Memory B cell (primary cell): ENCODE measurements around the gene TMEM107.
"Not testable (repeated sequence)": the region's sequence is repeated elsewhere in the genome, so short reads cannot be mapped to it uniquely, and the experiment has no call there.

ENCODE experiments used
- ATAC-seq: fragments of 150-1000 bp; cut with Tn5 transposase; 2 replicates; pipeline ENCODE4 v1.10.0; 2021; ENCODE audit warnings: low read depth, mild to moderate bottlenecking, moderate library complexity
- DNase-seq, 2 donors: peaks; one replicate each; pipeline ENCODE4 v3.0.0; 2022; ENCODE audit warnings: low spot score in 2 of 2
- H3K27ac Mint-ChIP-seq: one replicate; pipeline ENCODE4 v1.8.0; 2022; ENCODE audit warnings: mild to moderate bottlenecking, moderate library complexity, mixed read lengths
- H3K27me3 Mint-ChIP-seq: one replicate; pipeline ENCODE4 v1.8.0; 2022; ENCODE audit warnings: mixed read lengths
- H3K36me3 Mint-ChIP-seq: one replicate; pipeline ENCODE4 v1.8.0; 2022; ENCODE audit warnings: mild to moderate bottlenecking, mixed read lengths
- H3K4me1 Mint-ChIP-seq: one replicate; pipeline ENCODE4 v1.8.0; 2022; ENCODE audit warnings: mixed read lengths
- H3K4me3 Mint-ChIP-seq: one replicate; pipeline ENCODE4 v1.8.0; 2022; ENCODE audit warnings: mild to moderate bottlenecking, moderate library complexity, mixed read lengths
- H3K9me3 Mint-ChIP-seq: one replicate; pipeline ENCODE4 v1.8.0; 2022; ENCODE audit warnings: mixed read lengths

TMEM107 gene

GRCh38 chr17:8185582-8186445 lies 9.6 kb upstream of the TMEM107 start:
- no peaks in the 10 kb centered on the region for H3K36me3 Mint-ChIP-seq
- H3K4me1 Mint-ChIP-seq: peaks cover 7% of the 10 kb centered on the region
- H3K4me3 Mint-ChIP-seq: no peak overlapping the region
- ATAC-seq: peak; percentile 13
- peak; percentile 94 to 99 for DNase-seq
- no peaks in the 10 kb centered on the region for H3K27me3 Mint-ChIP-seq
- no peak overlapping the region for H3K27ac Mint-ChIP-seq
- no peaks in the 10 kb centered on the region for H3K9me3 Mint-ChIP-seq

- no peaks in the 10 kb centered on the region for H3K9me3 Mint-ChIP-seq
- H3K4me3 Mint-ChIP-seq: peak overlapping the region; percentile 92
- no peak for DNase-seq
- no peaks in the 10 kb centered on the region for H3K36me3 Mint-ChIP-seq
- no peak for ATAC-seq
- H3K27me3 Mint-ChIP-seq: no peaks in the 10 kb centered on the region
- H3K4me1 Mint-ChIP-seq: peaks cover 37% of the 10 kb centered on the region
- H3K27ac Mint-ChIP-seq: peak overlapping the region; percentile 80
These were observed 985 bp upstream of the TMEM107 start for GRCh38 chr17:8176998-8177731.

GRCh38 chr17:8175795-8176196 lies 384 bp downstream of the TMEM107 start:
- peaks cover 34% of the 10 kb centered on the region for H3K4me1 Mint-ChIP-seq
- no peaks in the 10 kb centered on the region for H3K36me3 Mint-ChIP-seq
- H3K27me3 Mint-ChIP-seq: no peaks in the 10 kb centered on the region
- H3K4me3 Mint-ChIP-seq: peak overlapping the region; percentile 92
- DNase-seq (no peak), ATAC-seq (no peak)
- H3K9me3 Mint-ChIP-seq: no peaks in the 10 kb centered on the region
- H3K27ac Mint-ChIP-seq: peak overlapping the region; percentile 80

GRCh38 chr17:8173871-8174322 lies 2.3 kb downstream of the TMEM107 start:
- Mint-ChIP-seq H3K27me3 (no peaks in the 10 kb centered on the region), H3K36me3 (no peaks in the 10 kb centered on the region), H3K9me3 (no peaks in the 10 kb centered on the region), H3K4me1 (peaks cover 33% of the 10 kb centered on the region), H3K27ac (peak overlapping the region; percentile 100), H3K4me3 (peak overlapping the region; percentile 92)
- DNase-seq (no peak), ATAC-seq (no peak)

- Mint-ChIP-seq H3K4me3 (peak overlapping the region; percentile 92), H3K36me3 (no peaks in the 10 kb centered on the region), H3K27me3 (no peaks in the 10 kb centered on the region), H3K4me1 (peaks cover 33% of the 10 kb centered on the region), H3K9me3 (no peaks in the 10 kb centered on the region), H3K27ac (peak overlapping the region; percentile 100)
- DNase-seq (peak; percentile 77 to 89), ATAC-seq (peak; percentile 82)
These were observed 2.9 kb downstream of the TMEM107 start for GRCh38 chr17:8173056-8173870.

GRCh38 chr17:8170186-8170585 lies 6.0 kb downstream of the TMEM107 start:
- not testable (repeated sequence) for H3K4me3 Mint-ChIP-seq, DNase-seq, ATAC-seq, H3K27me3 Mint-ChIP-seq, H3K36me3 Mint-ChIP-seq, H3K27ac Mint-ChIP-seq, H3K9me3 Mint-ChIP-seq
- peaks cover 21% of the 10 kb centered on the region for H3K4me1 Mint-ChIP-seq

- DNase-seq: no peak
- peaks cover 12% of the 10 kb centered on the region for H3K4me1 Mint-ChIP-seq
- no peak overlapping the region for H3K27ac Mint-ChIP-seq
These were observed 8.7 kb downstream of the TMEM107 start for GRCh38 chr17:8167526-8167925.

GRCh38 chr17:8166731-8167130 lies 9.4 kb downstream of the TMEM107 start:
- peaks cover 12% of the 10 kb centered on the region for H3K4me1 Mint-ChIP-seq
- no peaks in the 10 kb centered on the region for H3K9me3 Mint-ChIP-seq
- H3K4me3 Mint-ChIP-seq: no peak overlapping the region
- no peak overlapping the region for H3K27ac Mint-ChIP-seq
- ATAC-seq (no peak), DNase-seq (no peak)
- H3K27me3 Mint-ChIP-seq: no peaks in the 10 kb centered on the region
- no peaks in the 10 kb centered on the region for H3K36me3 Mint-ChIP-seq

More at GRCh38 chr17:8167526-8167925, 8.7 kb downstream of the TMEM107 start:
- Mint-ChIP-seq H3K9me3 (no peaks in the 10 kb centered on the region), H3K36me3 (no peaks in the 10 kb centered on the region), H3K27me3 (no peaks in the 10 kb centered on the region), H3K4me3 (no peak overlapping the region)
- no peak for ATAC-seq

GRCh38 chr17:8164815-8165131 lies 11.4 kb downstream of the TMEM107 start:
- Mint-ChIP-seq H3K4me3 (no peak overlapping the region), H3K4me1 (peaks cover 31% of the 10 kb centered on the region), H3K27me3 (no peaks in the 10 kb centered on the region), H3K27ac (no peak overlapping the region), H3K36me3 (peaks cover 10% of the 10 kb centered on the region), H3K9me3 (no peaks in the 10 kb centered on the region)
- no peak for ATAC-seq
- no peak for DNase-seq

- peaks cover 33% of the 10 kb centered on the region for H3K4me1 Mint-ChIP-seq
- ATAC-seq (no peak), DNase-seq (peak in 1 of 2 donors; percentile 22)
- H3K4me3 Mint-ChIP-seq: peak overlapping the region; percentile 98
- H3K36me3 Mint-ChIP-seq: peaks cover 10% of the 10 kb centered on the region
- no peaks in the 10 kb centered on the region for H3K27me3 Mint-ChIP-seq
- no peaks in the 10 kb centered on the region for H3K9me3 Mint-ChIP-seq
- H3K27ac Mint-ChIP-seq: peak overlapping the region; percentile 98
These were observed 12.0 kb downstream of the TMEM107 start for GRCh38 chr17:8163978-8164814.

GRCh38 chr17:8162997-8163977 lies 12.9 kb downstream of the TMEM107 start:
- Mint-ChIP-seq H3K4me1 (peaks cover 38% of the 10 kb centered on the region), H3K27me3 (no peaks in the 10 kb centered on the region), H3K4me3 (peak overlapping the region; percentile 98), H3K36me3 (peaks cover 10% of the 10 kb centered on the region), H3K9me3 (no peaks in the 10 kb centered on the region), H3K27ac (peak overlapping the region; percentile 98)
- DNase-seq (peak in 1 of 2 donors; percentile 48), ATAC-seq (peak; percentile 16)

- H3K36me3 Mint-ChIP-seq: peaks cover 10% of the 10 kb centered on the region
- peak; percentile 82 to 84 for DNase-seq
- H3K27me3 Mint-ChIP-seq: no peaks in the 10 kb centered on the region
- ATAC-seq: peak; percentile 73
- peak within 1 kb of the TSS; percentile 98 for H3K27ac Mint-ChIP-seq
- H3K4me3 Mint-ChIP-seq: peak within 1 kb of the TSS; percentile 98
- H3K9me3 Mint-ChIP-seq: no peaks in the 10 kb centered on the region
- peaks cover 38% of the 10 kb centered on the region for H3K4me1 Mint-ChIP-seq
These were observed 13.8 kb downstream of the TMEM107 start, which contains the start of gene VAMP2 for GRCh38 chr17:8162233-8162996. VAMP2 (minus strand) TSS chr17:8162948; CDS start chr17:8162879, 69 bp downstream.
